CD4-positive, alpha-beta T cell (primary cell): ENCODE data around the gene ITGA5. TPM values are rescaled to one million over a fixed set of nuclear protein-coding genes. Genes with fewer than 3 reads are reported as not detected.
A peak's percentile ranks its signal among the peaks of the same experiment; 100 is the strongest.

Experiments used
- ATAC-seq: fragments of 200-7000 bp; cut with Tn5 transposase; one replicate; pipeline ENCODE4 v1.10.0; 2022; ENCODE audit warnings: mild to moderate bottlenecking; ENCODE audit not compliant: poor library complexity
- CTCF ChIA-PET: fragments of 350-600 bp; sonication (Branson Sonifier 250); formaldehyde crosslinking; loops from one replicate; lab custom pipeline; 2021; ENCODE audit warnings: antibody characterized with exemption, inconsistent platforms; lab: Charles Lee
- POLR2A ChIA-PET: fragments of 350-600 bp; sonication (Branson Sonifier 250); formaldehyde crosslinking; loops from one replicate; lab custom pipeline; 2021; ENCODE audit warnings: antibody characterized with exemption, inconsistent platforms; lab: Charles Lee
- DNase-seq, 14 experiments: peaks; one replicate each; pipeline ENCODE4 v3.0.0-alpha.2; 2013 to 2020; ENCODE audit warnings: mixed read lengths in 2 of 14
- H3K27ac ChIP-seq, 2 donors: one replicate each; pipeline versions ENCODE4 v1.5.1 to v1.7.0; 2013; ENCODE audit warnings: low read length in 2 of 2, low read depth in 1 of 2, mild to moderate bottlenecking in 1 of 2
- H3K27me3 ChIP-seq, 2 experiments: 1 replicate in 1 of 2; 2 replicates in 1 of 2; pipeline versions ENCODE4 v1.6.1 to v1.7.0; 2013; ENCODE audit warnings: low read length in 2 of 2, control low read depth in 1 of 2, mild to moderate bottlenecking in 1 of 2, moderate library complexity in 1 of 2; ENCODE audit not compliant: insufficient read depth in 2 of 2, control insufficient read depth in 1 of 2
- H3K36me3 ChIP-seq: one replicate; pipeline ENCODE4 v1.6.1; 2013; ENCODE audit warnings: low read length, control low read depth; ENCODE audit not compliant: insufficient read depth
- H3K4me1 ChIP-seq: one replicate; pipeline ENCODE4 v1.6.1; 2013; ENCODE audit warnings: low read length, control low read depth; ENCODE audit not compliant: insufficient read depth
- H3K4me3 ChIP-seq: one replicate; pipeline ENCODE4 v1.5.1; 2013; ENCODE audit warnings: mild to moderate bottlenecking, low read length, moderate library complexity
- H3K9me3 ChIP-seq, 2 experiments: 1 replicate in 1 of 2; 2 replicates in 1 of 2; pipeline versions ENCODE4 v1.6.1 to v1.7.0; 2013; ENCODE audit warnings: low read length in 2 of 2, mild to moderate bottlenecking in 2 of 2, control low read depth in 1 of 2, moderate library complexity in 1 of 2; ENCODE audit not compliant: control insufficient read depth in 1 of 2, insufficient read depth in 1 of 2
- H3K27ac Mint-ChIP-seq: one replicate; pipeline ENCODE4 v1.8.0; 2020; ENCODE audit warnings: mixed read lengths
- H3K27me3 Mint-ChIP-seq: one replicate; pipeline ENCODE4 v1.8.0; 2021; ENCODE audit warnings: mixed read lengths
- H3K36me3 Mint-ChIP-seq: one replicate; pipeline ENCODE4 v1.8.0; 2021; ENCODE audit warnings: low read depth, mixed read lengths
- H3K4me1 Mint-ChIP-seq: one replicate; pipeline ENCODE4 v1.8.0; 2021; ENCODE audit warnings: low read depth, mixed read lengths
- H3K4me3 Mint-ChIP-seq: one replicate; pipeline ENCODE4 v1.8.0; 2020; ENCODE audit warnings: mild to moderate bottlenecking, mixed read lengths
- H3K9me3 Mint-ChIP-seq: one replicate; pipeline ENCODE4 v1.8.0; 2020; ENCODE audit warnings: mixed read lengths
- intact Hi-C, 2 experiments: fragments of 100-400 bp; cut with DNase I in 1 of 2; cut with micrococcal nuclease in 1 of 2; formaldehyde crosslinking; loops; one replicate each; pipeline versions ENCODE4 v1.15.1 to v1.9.0; 2023 to 2025; cut with DNase I, micrococcal nuclease
- total RNA-seq, 174 experiments: library from RNA in 2 of 174; stranded (reverse) in 2 of 174; gene quantifications; one replicate each; pipeline ENCODE4 v1.2.3 and lab custom pipeline; 2021 to 2026
- TF ChIP-seq, protein P1 (sequence below): fragments of 200-600 bp; IDR thresholded peaks from one replicate; pipeline ENCODE4 v1.8.0; 2022; ENCODE audit warnings: antibody characterized with exemption, mild to moderate bottlenecking

ITGA5 gene
- total RNA-seq, 2 experiments from 2014 or later: 143 to 159 TPM

DNA sequence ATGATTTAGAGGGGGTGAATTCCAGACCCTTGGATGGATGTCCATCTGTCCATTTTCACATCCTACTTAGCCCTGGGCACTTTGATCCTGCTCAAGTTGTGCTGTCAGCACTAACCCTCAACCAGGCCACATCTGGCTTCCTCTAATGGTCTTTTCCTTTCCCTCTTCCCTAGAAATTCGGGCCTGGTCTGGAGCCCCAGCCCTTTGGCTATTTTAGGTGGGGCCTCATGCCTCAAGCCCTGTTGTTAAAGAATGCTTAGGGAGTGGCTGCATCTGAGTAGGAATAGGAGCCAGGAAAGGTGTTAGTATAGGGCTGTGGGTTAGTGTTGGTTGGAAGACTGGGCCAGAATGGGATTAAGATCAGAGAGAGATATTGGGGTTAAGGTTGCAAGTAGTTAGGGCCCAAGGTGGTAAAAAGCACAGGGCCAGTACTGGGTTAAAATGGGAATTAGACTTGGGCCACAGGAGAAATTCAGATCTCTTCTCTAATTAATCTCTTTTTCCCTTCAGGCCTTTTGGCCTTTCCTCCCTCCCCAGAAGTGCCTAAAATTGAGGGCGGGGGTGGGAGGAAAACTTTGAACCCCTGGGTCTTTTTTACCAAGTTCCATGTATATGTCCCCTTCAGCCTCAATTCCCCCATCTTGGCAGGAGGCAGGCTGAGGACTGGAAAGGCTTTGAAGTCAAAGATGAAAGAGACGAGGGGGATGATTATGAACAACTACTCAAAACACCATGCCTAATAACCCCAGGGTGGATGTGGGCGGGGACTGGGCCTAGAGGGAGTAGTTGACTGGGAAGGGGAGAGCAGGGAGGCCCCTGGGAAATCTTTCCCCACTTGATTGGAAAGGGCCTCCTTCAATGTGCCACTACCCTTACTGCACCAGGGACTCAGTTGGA is 30.6 kb downstream of the ITGA5 start:
- POLR2A ChIA-PET: no interaction called here
- TF ChIP-seq, protein P1, sequence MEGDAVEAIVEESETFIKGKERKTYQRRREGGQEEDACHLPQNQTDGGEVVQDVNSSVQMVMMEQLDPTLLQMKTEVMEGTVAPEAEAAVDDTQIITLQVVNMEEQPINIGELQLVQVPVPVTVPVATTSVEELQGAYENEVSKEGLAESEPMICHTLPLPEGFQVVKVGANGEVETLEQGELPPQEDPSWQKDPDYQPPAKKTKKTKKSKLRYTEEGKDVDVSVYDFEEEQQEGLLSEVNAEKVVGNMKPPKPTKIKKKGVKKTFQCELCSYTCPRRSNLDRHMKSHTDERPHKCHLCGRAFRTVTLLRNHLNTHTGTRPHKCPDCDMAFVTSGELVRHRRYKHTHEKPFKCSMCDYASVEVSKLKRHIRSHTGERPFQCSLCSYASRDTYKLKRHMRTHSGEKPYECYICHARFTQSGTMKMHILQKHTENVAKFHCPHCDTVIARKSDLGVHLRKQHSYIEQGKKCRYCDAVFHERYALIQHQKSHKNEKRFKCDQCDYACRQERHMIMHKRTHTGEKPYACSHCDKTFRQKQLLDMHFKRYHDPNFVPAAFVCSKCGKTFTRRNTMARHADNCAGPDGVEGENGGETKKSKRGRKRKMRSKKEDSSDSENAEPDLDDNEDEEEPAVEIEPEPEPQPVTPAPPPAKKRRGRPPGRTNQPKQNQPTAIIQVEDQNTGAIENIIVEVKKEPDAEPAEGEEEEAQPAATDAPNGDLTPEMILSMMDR: no peak

DNA sequence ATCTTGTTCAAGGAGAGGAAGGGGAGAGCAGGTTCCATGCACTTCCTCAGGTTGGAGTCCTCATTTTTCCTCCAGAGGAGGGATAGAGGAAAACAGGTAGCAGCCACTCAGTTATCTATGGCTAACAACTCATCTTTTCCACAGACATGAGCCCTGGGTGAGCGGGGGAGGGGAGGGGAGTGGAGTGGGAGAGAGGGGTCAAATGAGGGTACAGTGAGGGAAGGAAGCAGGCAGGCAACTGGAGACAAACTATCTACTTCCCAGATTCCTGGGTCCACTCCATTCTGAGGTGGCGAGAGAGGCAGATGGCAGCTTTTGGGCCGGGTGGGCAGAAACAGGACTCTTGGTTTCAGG is 32.0 kb downstream of the ITGA5 start:
- peaks cover 5% of the 10 kb centered on the region for H3K36me3 Mint-ChIP-seq
- no peak overlapping the region for H3K4me3 ChIP-seq
- peaks cover 26% of the 10 kb centered on the region for H3K4me1 ChIP-seq
- H3K9me3 Mint-ChIP-seq: no peaks in the 10 kb centered on the region
- no peak overlapping the region for H3K27ac Mint-ChIP-seq
- no peak overlapping the region for H3K4me3 Mint-ChIP-seq
- DNase-seq (no peak), ATAC-seq (no peak)
- no peaks in the 10 kb centered on the region for H3K9me3 ChIP-seq
- ChIA-PET CTCF (interaction anchor here (0.8 to 1.6 kb wide), 6 partner anchors 12 to 110 kb away, joined by 3 to 4 read pairs (median 3); partner anchors contain the start of gene NCKAP1L), POLR2A (no interaction called here)
- no peaks in the 10 kb centered on the region for H3K27me3 Mint-ChIP-seq
- peaks cover 29% of the 10 kb centered on the region for H3K4me1 Mint-ChIP-seq
- TF ChIP-seq, protein P1: no peak
- H3K27me3 ChIP-seq: no peaks in the 10 kb centered on the region
- no peak overlapping the region for H3K27ac ChIP-seq
- H3K36me3 ChIP-seq: no peaks in the 10 kb centered on the region
- intact Hi-C loops: no loop called here

More for the DNA sequence above, 30.6 kb downstream of the ITGA5 start:
- Histone ChIP-seq H3K27ac (no peak overlapping the region), H3K27me3 (no peaks in the 10 kb centered on the region), H3K9me3 (no peaks in the 10 kb centered on the region), H3K4me3 (no peak overlapping the region), H3K4me1 (peaks cover 36% of the 10 kb centered on the region), H3K36me3 (peaks cover 3% of the 10 kb centered on the region)
- Mint-ChIP-seq H3K27ac (peak overlapping the region; percentile 19), H3K4me1 (peaks cover 35% of the 10 kb centered on the region), H3K27me3 (no peaks in the 10 kb centered on the region), H3K4me3 (no peak overlapping the region), H3K36me3 (peaks cover 5% of the 10 kb centered on the region), H3K9me3 (no peaks in the 10 kb centered on the region)
- DNase-seq (no peak), ATAC-seq (no peak)
- CTCF ChIA-PET: interaction anchor here (1.1 to 1.6 kb wide), 2 partner anchors 9 to 11 kb away, joined by 3 to 4 read pairs; no protein-coding TSS in a partner anchor
- intact Hi-C loops: no loop called here

DNA sequence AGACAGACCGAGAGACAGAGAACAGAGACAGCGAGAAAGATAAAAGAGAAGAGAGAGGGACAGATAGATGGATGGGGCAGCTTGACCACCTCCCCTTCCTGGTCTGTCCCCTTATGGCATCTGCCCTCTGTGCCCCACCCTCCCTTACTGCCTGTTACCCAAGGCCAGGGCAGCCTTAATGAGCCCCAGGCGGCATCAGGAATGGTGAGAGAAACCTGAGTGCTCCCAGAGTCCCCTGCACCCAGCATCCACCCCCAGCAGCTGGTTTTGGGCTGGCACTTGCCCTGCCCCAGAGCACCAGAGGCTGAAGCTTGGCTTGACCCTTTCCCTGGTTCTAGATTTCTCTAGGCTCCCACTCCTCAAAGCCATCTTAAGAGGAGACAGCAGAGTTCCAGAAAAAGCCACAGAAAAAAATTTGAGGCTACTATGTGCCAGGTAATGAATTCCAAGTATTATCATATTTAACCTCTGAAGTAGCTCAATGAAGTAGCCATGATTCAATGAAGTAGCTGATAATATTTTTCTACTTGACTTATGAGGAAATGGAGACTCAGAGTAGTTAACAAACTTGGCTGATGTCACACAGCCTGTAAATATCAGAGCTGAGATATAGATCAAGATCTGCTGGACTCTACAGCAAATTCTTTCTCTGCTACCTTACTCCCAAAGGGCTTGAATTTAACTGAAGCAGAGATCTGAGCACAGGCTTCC is 32.5 kb downstream of the ITGA5 start:
- H3K27me3 Mint-ChIP-seq: no peaks in the 10 kb centered on the region
- DNase-seq (no peak), ATAC-seq (no peak)
- TF ChIP-seq, protein P1: no peak
- Histone ChIP-seq H3K4me3 (no peak overlapping the region), H3K36me3 (no peaks in the 10 kb centered on the region), H3K27ac (no peak overlapping the region), H3K4me1 (peaks cover 21% of the 10 kb centered on the region), H3K9me3 (no peaks in the 10 kb centered on the region), H3K27me3 (no peaks in the 10 kb centered on the region)
- peaks cover under 1% of the 10 kb centered on the region for H3K36me3 Mint-ChIP-seq
- CTCF ChIA-PET: interaction anchor here (1.0 to 1.6 kb wide), 4 partner anchors 17 to 111 kb away, joined by 3 to 4 read pairs (median 3); partner anchors contain the start of gene NCKAP1L
- intact Hi-C loops: no loop called here
- H3K27ac Mint-ChIP-seq: no peak overlapping the region
- no peak overlapping the region for H3K4me3 Mint-ChIP-seq
- no peaks in the 10 kb centered on the region for H3K9me3 Mint-ChIP-seq
- POLR2A ChIA-PET: no interaction called here
- peaks cover 24% of the 10 kb centered on the region for H3K4me1 Mint-ChIP-seq
